ENCODE results near the gene SMYD1. TPM values are rescaled to one million over a fixed set of nuclear protein-coding genes. Genes with fewer than 3 reads are reported as not detected.
A peak's percentile ranks its signal among the peaks of the same experiment; 100 is the strongest.
"Not testable (repeated sequence)": the region's sequence is repeated elsewhere in the genome, so short reads cannot be mapped to it uniquely, and the experiment has no call there.

SMYD1 gene
- total and polyA plus RNA-seq, 3 donors from 2014 or later = 1.5 to 3.1 (median 2.4) TPM

DNA sequence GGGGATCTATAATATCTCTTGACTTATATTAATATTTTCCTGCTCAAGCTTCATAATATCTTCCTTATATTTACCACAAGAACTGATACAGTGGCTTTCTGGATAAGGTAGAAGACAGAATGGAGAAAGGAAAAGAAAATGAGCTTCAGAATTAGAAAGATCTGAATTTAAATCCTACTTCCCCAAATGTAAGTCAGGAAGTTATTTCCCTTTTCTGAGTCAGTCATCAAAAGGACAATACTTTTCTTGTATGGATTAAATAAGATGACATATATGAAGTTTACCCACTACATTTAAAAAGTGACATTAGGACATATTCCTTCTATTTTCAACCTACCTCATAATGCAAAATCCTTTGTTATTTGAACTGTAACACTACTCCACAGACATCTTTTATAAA is 31.0 kb upstream of the SMYD1 start:
- Histone ChIP-seq H3K9me3 (no peaks in the 10 kb centered on the region), H3K4me3 (no peak overlapping the region), H3K27me3 (no peaks in the 10 kb centered on the region), H3K4me1 (no peaks in the 10 kb centered on the region), H3K27ac (no peak overlapping the region), H3K36me3 (ENCODE audit: low read depth, missing control alignments) (no peaks in the 10 kb centered on the region)
- DNase-seq = no peak
- TF ChIP-seq POLR2A (IDR thresholded peaks at IDR 0.05) (no peak), CTCF (IDR thresholded peaks at IDR 0.05) (no peak)
- intact Hi-C loops (cut with DNase I; ENCODE audit: low total_unique reads) = no loop called here

DNA sequence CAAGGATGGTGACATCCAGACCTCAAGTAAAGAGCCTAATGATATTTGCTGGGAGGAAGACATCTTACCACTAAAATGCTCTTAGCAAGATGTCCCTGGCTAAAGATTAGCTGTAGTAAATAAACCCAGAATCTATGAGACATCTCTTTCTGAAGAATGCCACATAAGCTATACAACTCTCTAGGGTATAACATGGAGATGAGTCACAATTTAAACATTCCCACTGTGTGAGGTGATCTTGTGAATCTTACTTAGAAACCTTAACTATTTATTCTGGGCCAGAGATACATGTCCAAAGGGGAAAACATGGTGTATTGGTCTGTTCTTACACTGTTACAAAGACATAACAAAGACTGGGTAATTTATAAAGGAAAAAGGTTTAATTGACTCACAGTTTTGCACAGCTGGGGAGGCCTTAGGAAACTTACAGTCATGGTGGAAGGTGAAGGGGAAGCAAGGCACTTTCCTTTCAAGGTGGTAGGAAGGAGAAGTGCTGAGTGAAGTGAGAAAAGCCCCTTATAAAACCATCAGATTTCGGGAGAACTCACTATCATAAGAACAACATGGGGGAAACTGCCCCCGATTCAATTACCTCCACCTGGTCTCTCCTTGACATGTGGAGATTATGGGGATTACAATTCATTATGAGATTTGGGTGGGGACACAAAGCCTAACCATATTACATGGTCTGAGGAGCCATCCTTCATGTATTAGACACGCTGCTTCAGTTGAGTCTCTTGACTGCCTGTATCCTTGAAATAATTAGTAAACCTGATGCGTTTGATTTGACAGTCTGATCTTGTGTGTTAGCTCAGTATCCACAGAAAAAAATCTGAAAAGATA is 29.1 kb upstream of the SMYD1 start:
- whole genome bisulfite sequencing, 2 donors = 91 to 97% methylated on average over 4 of the region's 4 CpGs
- H3K27me3 ChIP-seq = no peaks in the 10 kb centered on the region
- DNase-seq = no peak
- TF ChIP-seq POLR2A (IDR thresholded peaks at IDR 0.05) = no peak
- no peak for TF ChIP-seq CTCF (IDR thresholded peaks at IDR 0.05)
- H3K4me3 ChIP-seq = no peak overlapping the region
- no peaks in the 10 kb centered on the region for H3K4me1 ChIP-seq
- no peak overlapping the region for H3K27ac ChIP-seq
- intact Hi-C loops (cut with DNase I; ENCODE audit: low total_unique reads) = no loop called here
- no peaks in the 10 kb centered on the region for H3K9me3 ChIP-seq
- H3K36me3 ChIP-seq (ENCODE audit: low read depth, missing control alignments) = no peaks in the 10 kb centered on the region

DNA sequence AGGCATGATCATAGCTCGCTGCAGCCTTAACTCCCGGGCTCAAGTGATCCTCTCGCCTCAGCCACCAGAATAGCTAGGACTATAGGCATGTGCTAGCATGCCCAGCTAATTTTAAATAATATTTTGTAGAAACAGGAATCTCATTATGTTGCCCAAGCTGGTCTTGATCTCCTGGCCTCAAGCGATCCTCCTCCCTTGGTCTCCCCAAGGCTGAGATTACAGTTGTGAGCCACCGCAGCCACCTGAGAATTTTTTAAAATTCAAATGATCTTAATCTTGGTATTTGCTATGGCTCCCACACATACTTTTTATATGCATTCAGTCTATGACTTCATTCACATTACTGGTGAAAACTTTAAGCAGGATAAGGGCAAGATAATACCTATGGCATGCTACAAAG is 25.1 kb upstream of the SMYD1 start:
- intact Hi-C loops (cut with DNase I; ENCODE audit: low total_unique reads) = no loop called here
- Histone ChIP-seq H3K27ac (peak overlapping the region in 1 of 2 donors; percentile 10), H3K27me3 (no peaks in the 10 kb centered on the region), H3K4me1 (no peaks in the 10 kb centered on the region), H3K4me3 (no peak overlapping the region), H3K9me3 (no peaks in the 10 kb centered on the region), H3K36me3 (ENCODE audit: low read depth, missing control alignments) (no peaks in the 10 kb centered on the region)
- WGBS, 2 donors = 92 to 93% methylated on average over 5 of the region's 5 CpGs
- DNase-seq = no peak
- TF ChIP-seq POLR2A (IDR thresholded peaks at IDR 0.05) (no peak), CTCF (IDR thresholded peaks at IDR 0.05) (no peak)

DNA sequence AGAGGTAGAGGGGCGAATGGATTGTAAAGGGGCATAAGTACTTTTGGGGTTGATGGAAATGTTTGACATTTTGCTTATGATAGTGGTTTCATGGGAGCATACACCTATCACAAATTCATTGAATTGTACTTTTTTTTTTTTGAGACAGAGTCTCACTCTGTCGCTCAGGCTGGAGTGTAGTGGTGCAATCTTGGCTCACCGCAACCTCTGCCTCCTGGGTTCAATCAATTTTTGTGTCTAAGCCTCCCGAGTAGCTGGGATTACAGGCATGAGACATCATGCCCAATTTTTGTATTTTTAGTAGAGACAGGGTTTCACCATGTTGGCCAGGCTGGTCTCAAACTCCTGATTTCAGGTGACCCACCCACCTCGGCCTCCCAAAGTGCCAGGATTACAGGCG is 22.1 kb upstream of the SMYD1 start:
- intact Hi-C loops (cut with DNase I; ENCODE audit: low total_unique reads); H3K36me3 ChIP-seq (ENCODE audit: low read depth, missing control alignments); H3K9me3 ChIP-seq; H3K4me1 ChIP-seq; DNase-seq; H3K4me3 ChIP-seq; H3K27me3 ChIP-seq; H3K27ac ChIP-seq: not testable (repeated sequence)
- 94 to 97% methylated on average over 6 of the region's 6 CpGs for WGBS, 2 donors

DNA sequence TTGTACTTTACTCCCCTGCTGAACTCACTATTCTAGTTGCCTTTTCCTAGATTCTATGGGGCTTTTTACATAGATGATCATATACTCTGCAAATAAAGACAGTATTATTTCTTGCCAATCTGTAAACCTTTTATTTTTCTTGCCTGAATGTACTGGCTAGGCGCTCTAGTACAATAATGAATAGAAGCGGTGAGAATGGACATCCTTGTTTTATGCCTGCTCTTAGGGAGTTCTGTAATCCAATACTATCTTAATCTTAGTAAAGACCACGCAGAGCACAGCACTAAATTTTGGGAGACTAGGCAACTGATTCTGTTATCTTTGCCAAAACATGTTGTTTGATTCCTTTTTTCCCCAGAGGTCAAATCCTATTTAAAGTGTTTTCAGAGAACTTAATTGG is 19.1 kb upstream of the SMYD1 start:
- intact Hi-C loops (cut with DNase I; ENCODE audit: low total_unique reads) = no loop called here
- no peak overlapping the region for H3K27ac ChIP-seq
- WGBS, 2 donors = 76 to 79% methylated on average over 3 of the region's 3 CpGs
- H3K36me3 ChIP-seq (ENCODE audit: low read depth, missing control alignments) = no peaks in the 10 kb centered on the region
- no peak for DNase-seq
- H3K4me3 ChIP-seq = no peak overlapping the region
- H3K27me3 ChIP-seq = no peaks in the 10 kb centered on the region
- no peaks in the 10 kb centered on the region for H3K4me1 ChIP-seq
- no peaks in the 10 kb centered on the region for H3K9me3 ChIP-seq
- TF ChIP-seq CTCF (IDR thresholded peaks at IDR 0.05) (no peak), POLR2A (IDR thresholded peaks at IDR 0.05) (no peak)
